Tibial nerve (tissue), 4 donors: Measurements from ENCODE around the gene DLG1. TPM values are rescaled to one million over a fixed set of nuclear protein-coding genes. Genes with fewer than 3 reads are reported as not detected.
A peak's percentile ranks its signal among the peaks of the same experiment; 100 is the strongest.

Experiments used
- DNase-seq, 2 donors: peaks; one replicate each; pipeline ENCODE4 v3.0.0-alpha.2; 2019; ENCODE audit warnings: low spot score in 2 of 2
- H3K27ac ChIP-seq, 4 donors: fragments of 200-600 bp; sonication (generic) in 3 of 4; one replicate each; pipeline ENCODE4 v1.5.1; 2017 to 2019; ENCODE audit warnings: mild to moderate bottlenecking in 1 of 4
- H3K27me3 ChIP-seq, 2 donors: fragments of 200-600 bp; sonication (generic) in 1 of 2; one replicate each; pipeline versions ENCODE4 v1.5.1 to v1.6.0; 2017 to 2019
- H3K36me3 ChIP-seq, 3 donors: fragments of 200-600 bp; sonication (generic); one replicate each; pipeline ENCODE4 v1.5.1; 2018 to 2019
- H3K4me1 ChIP-seq, 4 donors: fragments of 200-600 bp; sonication (generic) in 3 of 4; one replicate each; pipeline ENCODE4 v1.5.1; 2017 to 2019
- H3K4me3 ChIP-seq, 4 donors: fragments of 200-600 bp; sonication (generic) in 3 of 4; one replicate each; pipeline ENCODE4 v1.5.1; 2017 to 2019; ENCODE audit warnings: mild to moderate bottlenecking in 1 of 4, moderate library complexity in 1 of 4
- H3K9me3 ChIP-seq, 4 donors: fragments of 200-600 bp; sonication (generic) in 3 of 4; one replicate each; pipeline ENCODE4 v1.5.1; 2017 to 2019
- EP300 ChIP-seq, 2 donors: sonication (generic); formaldehyde crosslinking; IDR thresholded peaks; one replicate each; pipeline ENCODE4 v1.6.1; 2017; ENCODE audit warnings: antibody characterized with exemption in 2 of 2, mild to moderate bottlenecking in 1 of 2
- POLR2A ChIP-seq, 2 donors: fragments of 450-650 bp; IDR thresholded peaks; one replicate each; pipeline ENCODE4 v1.6.1; 2017; ENCODE audit warnings: antibody characterized with exemption in 2 of 2, mild to moderate bottlenecking in 2 of 2, moderate library complexity in 2 of 2
- WGBS, 2 donors: methylation state at CpG; one replicate each; pipeline ENCODE4 v1.1.5; 2018; 5-methylcytosine and 5-hydroxymethylcytosine counted together
- total RNA-seq, 4 donors: library from RNA; depleted of rRNA; stranded (reverse); fragments of >200 nt; gene quantifications; one replicate each; pipeline ENCODE4 v1.1.0, GENCODE V29; 2016
- TF ChIP-seq, protein P1 (sequence below), 5 experiments: fragments of 200-600 bp in 3 of 5; fragments of 450-650 bp in 2 of 5; sonication (generic) in 3 of 5; IDR thresholded peaks; one replicate each; pipeline ENCODE4 v1.5.1; 2016 to 2019; ENCODE audit warnings: antibody characterized with exemption in 5 of 5, mild to moderate bottlenecking in 3 of 5, moderate library complexity in 2 of 5

The DLG1 gene
- total RNA-seq: 10 to 100 TPM; 49.2 to 94.0 (median 71.1) TPM

GRCh38 chr3:197298341-197298944 lies at the start of gene DLG1:
Gene DLG1, minus strand, starts transcription at chr3:197298612. Its CDS starts 1,408 bp downstream, at chr3:197297204.
- Histone ChIP-seq H3K27me3 (no peaks in the 10 kb centered on the region), H3K27ac (peak within 1 kb of the TSS; percentile 92 to 98 (median 96)), H3K36me3 (no peaks in the 10 kb centered on the region), H3K9me3 (no peaks in the 10 kb centered on the region), H3K4me3 (peak within 1 kb of the TSS; percentile 79 to 95 (median 88)), H3K4me1 (peaks cover 0 to 38% (median 6%) of the 10 kb centered on the region in 4 donors)
- WGBS, 2 donors: 0 to 1% methylated on average over 17 to 23 of the region's 29 CpGs
- DNase-seq: peak; percentile 71 to 82
- TF ChIP-seq EP300 (IDR thresholded peaks at IDR 0.05): peak in 1 of 2 donors; percentile 43
- no peak for TF ChIP-seq POLR2A (IDR thresholded peaks at IDR 0.05)

DNA sequence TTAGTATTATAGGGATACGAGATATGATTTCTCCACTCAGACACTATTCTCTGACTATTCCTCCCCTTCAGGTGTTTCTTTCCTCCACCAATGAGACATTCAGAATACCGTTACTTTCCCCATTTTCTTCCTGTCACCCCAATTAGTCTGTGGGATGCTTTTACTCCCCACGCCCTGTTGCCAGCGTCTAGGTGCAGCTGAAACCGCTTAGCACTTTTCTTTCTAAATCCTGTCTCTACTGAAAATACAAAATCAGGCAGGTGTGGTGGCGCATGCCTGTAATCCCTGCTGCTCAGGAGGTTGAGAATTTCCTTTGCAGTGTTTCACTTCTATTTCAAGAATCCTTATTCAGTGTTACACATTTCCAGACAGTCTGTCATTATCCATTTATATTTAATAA lies 49.6 kb upstream of the DLG1 start:
- Histone ChIP-seq H3K27me3 (no peaks in the 10 kb centered on the region), H3K4me3 (no peak overlapping the region), H3K36me3 (no peaks in the 10 kb centered on the region), H3K9me3 (no peaks in the 10 kb centered on the region), H3K4me1 (no peaks in the 10 kb centered on the region), H3K27ac (no peak overlapping the region)
- no peak for DNase-seq
- TF ChIP-seq, protein P1, sequence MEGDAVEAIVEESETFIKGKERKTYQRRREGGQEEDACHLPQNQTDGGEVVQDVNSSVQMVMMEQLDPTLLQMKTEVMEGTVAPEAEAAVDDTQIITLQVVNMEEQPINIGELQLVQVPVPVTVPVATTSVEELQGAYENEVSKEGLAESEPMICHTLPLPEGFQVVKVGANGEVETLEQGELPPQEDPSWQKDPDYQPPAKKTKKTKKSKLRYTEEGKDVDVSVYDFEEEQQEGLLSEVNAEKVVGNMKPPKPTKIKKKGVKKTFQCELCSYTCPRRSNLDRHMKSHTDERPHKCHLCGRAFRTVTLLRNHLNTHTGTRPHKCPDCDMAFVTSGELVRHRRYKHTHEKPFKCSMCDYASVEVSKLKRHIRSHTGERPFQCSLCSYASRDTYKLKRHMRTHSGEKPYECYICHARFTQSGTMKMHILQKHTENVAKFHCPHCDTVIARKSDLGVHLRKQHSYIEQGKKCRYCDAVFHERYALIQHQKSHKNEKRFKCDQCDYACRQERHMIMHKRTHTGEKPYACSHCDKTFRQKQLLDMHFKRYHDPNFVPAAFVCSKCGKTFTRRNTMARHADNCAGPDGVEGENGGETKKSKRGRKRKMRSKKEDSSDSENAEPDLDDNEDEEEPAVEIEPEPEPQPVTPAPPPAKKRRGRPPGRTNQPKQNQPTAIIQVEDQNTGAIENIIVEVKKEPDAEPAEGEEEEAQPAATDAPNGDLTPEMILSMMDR (IDR thresholded peaks at IDR 0.05): no peak
- TF ChIP-seq EP300 (IDR thresholded peaks at IDR 0.05): no peak
- TF ChIP-seq POLR2A (IDR thresholded peaks at IDR 0.05): no peak
- 95 to 97% methylated on average over 6 of the region's 6 CpGs for WGBS, 2 donors

DNA sequence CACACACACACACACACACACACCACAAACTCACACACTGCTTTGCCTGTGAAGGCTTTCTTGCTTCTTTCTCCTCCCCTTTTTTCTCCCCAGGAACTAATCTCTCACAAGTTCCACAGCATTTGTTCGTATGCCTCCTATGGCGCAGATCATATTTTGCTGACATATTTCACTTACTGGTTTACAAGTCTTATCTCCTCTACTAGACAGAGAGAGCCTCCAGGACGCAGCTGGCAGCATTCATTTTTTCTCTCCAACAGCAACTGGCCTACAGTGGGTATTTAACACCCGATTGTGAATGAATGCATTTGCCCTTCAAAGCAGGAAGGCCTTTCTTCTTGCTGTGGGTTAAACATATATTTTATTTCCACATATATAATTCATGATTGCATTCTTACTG lies 47.0 kb upstream of the DLG1 start:
- DNase-seq: no peak
- TF ChIP-seq POLR2A (IDR thresholded peaks at IDR 0.05) (no peak), EP300 (IDR thresholded peaks at IDR 0.05) (no peak)
- TF ChIP-seq, protein P1 (IDR thresholded peaks at IDR 0.05): no peak
- Histone ChIP-seq H3K4me1 (peaks cover 0 to under 1% (median 0%) of the 10 kb centered on the region in 4 donors), H3K27me3 (no peaks in the 10 kb centered on the region), H3K4me3 (no peak overlapping the region), H3K9me3 (no peaks in the 10 kb centered on the region), H3K27ac (no peak overlapping the region), H3K36me3 (no peaks in the 10 kb centered on the region)
- 71 to 74% methylated on average over 4 of the region's 4 CpGs for WGBS, 2 donors

- 87 to 89% methylated on average over 11 of the region's 11 CpGs for WGBS, 2 donors
- Histone ChIP-seq H3K36me3 (no peaks in the 10 kb centered on the region), H3K4me3 (no peak overlapping the region), H3K27me3 (no peaks in the 10 kb centered on the region), H3K4me1 (peaks cover 0 to 7% (median 0%) of the 10 kb centered on the region in 4 donors), H3K27ac (no peak overlapping the region), H3K9me3 (no peaks in the 10 kb centered on the region)
- TF ChIP-seq POLR2A (IDR thresholded peaks at IDR 0.05) (no peak), EP300 (IDR thresholded peaks at IDR 0.05) (no peak)
- TF ChIP-seq, protein P1 (IDR thresholded peaks at IDR 0.05): no peak
- no peak for DNase-seq
These were observed 46.3 kb upstream of the DLG1 start for GRCh38 chr3:197344582-197345318.

GRCh38 chr3:197343656-197344408 lies 45.4 kb upstream of the DLG1 start:
- WGBS, 2 donors: 64 to 84% methylated on average over 7 to 10 of the region's 10 CpGs
- Histone ChIP-seq H3K36me3 (no peaks in the 10 kb centered on the region), H3K4me3 (no peak overlapping the region), H3K27me3 (no peaks in the 10 kb centered on the region), H3K4me1 (peaks cover 0 to 11% (median 0%) of the 10 kb centered on the region in 4 donors), H3K9me3 (no peaks in the 10 kb centered on the region), H3K27ac (no peak overlapping the region)
- no peak for DNase-seq
- TF ChIP-seq, protein P1 (IDR thresholded peaks at IDR 0.05): no peak
- no peak for TF ChIP-seq EP300 (IDR thresholded peaks at IDR 0.05)
